Activated T-helper 9 cell treated with anti-CD3 and anti-CD28 coated beads, Interleukin-2, amount 50 U/mL, for 16 hours (primary cell): ENCODE data around the gene TTLL11.

Source experiments
- DNase-seq: peaks from one replicate; pipeline ENCODE4 v3.0.0-alpha.2; 2020; ENCODE audit warnings: low read depth

Gene TTLL11

DNA sequence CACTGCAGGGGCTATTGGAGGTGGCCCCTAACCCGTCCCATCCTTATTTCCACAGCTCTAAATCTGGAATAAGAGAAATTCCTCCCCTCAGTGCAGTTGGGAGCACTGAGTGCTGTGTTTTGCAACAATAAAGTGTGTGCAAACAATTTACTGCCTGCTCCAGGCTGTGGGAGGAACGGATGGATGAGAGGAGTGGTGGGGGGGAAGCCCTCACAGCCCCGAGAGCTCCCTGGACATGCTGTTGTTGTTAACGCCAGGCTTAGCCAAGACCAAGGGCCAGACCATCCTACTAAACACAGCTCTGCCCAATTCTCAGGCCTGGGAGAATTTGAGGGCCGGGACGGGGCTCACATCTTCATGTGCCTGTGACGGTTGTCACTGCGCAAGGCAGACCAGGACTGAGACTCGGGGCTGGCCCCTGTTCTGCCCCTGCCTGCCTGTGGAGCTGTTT, 241.4 kb downstream of the TTLL11 start:
- DNase-seq: no peak

- DNase-seq: no peak
These were observed 242.7 kb downstream of the TTLL11 start for GRCh38 chr9:121850366-121850765.

- no peak for DNase-seq
These were observed 243.6 kb downstream of the TTLL11 start for GRCh38 chr9:121849554-121849953.

GRCh38 chr9:121844562-121844961, 248.5 kb downstream of the TTLL11 start:
- no peak for DNase-seq

GRCh38 chr9:121844098-121844497, 249.0 kb downstream of the TTLL11 start:
- DNase-seq: no peak

GRCh38 chr9:121842612-121842978, 250.5 kb downstream of the TTLL11 start:
- DNase-seq: no peak

- no peak for DNase-seq
These were observed 251.1 kb downstream of the TTLL11 start for GRCh38 chr9:121841771-121842611.

DNA sequence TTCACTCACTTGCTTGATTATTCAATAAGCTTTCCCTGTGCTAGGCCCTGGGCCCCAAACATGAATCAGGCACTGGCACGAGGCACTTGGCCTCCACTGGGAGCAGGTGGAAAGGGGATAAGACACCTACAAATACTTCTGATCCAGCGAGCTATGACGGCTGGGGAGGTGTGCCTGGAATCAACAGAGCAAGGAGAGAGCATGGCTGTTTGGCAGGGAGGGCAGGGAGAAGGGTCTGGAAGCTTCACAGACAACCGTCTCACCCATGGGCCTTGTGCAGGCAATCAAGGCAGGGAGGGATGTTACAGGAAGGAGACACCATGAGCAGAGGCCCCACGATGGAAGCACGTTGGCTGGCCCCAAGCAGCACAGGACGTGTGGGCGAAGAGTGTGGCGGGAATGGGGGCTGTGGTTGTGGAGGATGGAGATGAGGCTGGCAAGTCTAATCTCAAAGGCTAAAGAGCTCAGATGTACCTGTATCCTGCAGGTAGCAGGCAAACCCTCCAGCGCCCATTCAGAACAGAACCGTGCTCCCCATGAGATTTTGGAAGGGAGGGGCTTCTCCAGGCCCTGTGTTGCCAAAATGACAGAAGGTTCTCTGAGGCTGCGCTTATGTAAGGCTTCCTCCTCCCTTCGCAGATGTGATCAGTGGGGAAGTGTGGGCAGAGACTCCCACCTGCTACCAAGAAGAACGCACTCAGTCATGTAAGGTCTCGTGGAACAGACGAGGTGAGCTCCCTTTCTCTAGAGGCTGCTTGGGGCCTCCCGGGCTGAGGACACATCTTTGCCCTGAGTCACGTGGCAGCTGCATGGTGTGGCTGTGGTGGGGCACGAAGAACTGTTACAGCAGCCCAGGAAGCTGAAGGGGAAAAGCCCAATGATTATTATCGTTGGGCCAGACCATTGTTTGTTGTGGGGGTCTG, 252.0 kb downstream of the TTLL11 start:
- DNase-seq: no peak

DNA sequence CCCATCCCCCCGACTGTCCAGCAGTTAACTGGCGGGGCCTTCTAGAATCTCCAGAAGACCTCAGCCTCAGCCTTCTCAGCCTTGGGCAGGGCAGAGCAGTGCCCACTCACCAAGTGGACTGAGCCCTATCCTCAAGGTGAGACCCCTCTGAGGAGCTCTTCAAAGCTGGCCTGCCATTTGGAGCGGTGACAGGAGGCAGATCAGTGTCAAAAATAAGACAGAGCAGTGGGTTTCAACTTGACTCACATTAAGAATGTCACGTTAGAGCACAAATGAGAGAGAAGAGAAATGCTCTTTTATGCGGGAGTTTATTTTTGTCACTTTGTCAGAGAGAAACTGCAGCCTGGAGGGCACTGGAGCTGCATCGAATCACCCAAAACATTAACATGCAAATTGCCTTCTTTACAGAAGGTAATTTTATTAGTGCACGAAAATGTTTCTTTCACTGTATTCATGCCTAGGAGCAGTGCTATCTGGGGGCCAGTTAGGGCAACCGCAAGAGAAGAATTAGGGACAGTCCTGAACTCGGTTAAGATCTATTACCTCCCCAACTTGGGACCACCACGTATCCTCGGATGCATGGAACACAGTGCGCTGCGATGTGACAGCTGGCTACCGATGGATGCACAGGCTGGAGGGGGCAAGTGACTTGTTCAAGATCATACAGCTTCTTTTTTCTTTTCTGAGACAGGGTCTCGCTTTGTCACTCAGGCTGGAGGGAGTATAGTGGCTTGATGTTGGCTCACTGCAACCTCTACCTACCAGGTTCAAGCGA, 253.2 kb downstream of the TTLL11 start:
- DNase-seq: no peak

GRCh38 chr9:121838746-121839669, 254.1 kb downstream of the TTLL11 start:
- DNase-seq: no peak

- no peak for DNase-seq
These were observed 255.8 kb downstream of the TTLL11 start for GRCh38 chr9:121837113-121837961.

DNA sequence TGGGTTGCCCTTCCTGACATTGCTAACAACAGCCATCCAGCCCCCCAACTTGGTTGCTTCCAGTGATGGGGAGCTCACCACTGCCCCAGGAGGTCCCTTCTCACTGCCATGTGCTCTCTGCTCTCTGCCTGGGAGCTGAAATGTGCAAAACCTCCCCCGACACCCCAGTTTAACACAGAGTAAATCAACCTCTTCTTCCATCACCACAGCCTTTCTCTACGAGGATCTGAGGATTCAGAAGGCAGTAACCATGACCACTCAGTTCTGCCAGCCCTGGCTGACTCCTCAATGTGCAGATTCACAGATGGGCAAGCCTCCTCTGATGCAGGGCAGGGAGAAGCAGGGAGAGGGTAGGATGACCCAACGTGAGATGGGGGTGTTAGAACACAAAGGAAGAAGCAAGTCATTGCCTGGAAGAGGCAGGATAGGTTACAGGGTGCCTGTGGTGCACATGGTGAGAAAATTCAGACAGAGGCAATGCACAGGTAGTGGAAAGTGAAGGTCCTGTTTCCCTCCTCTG, 256.7 kb downstream of the TTLL11 start:
- no peak for DNase-seq

DNA sequence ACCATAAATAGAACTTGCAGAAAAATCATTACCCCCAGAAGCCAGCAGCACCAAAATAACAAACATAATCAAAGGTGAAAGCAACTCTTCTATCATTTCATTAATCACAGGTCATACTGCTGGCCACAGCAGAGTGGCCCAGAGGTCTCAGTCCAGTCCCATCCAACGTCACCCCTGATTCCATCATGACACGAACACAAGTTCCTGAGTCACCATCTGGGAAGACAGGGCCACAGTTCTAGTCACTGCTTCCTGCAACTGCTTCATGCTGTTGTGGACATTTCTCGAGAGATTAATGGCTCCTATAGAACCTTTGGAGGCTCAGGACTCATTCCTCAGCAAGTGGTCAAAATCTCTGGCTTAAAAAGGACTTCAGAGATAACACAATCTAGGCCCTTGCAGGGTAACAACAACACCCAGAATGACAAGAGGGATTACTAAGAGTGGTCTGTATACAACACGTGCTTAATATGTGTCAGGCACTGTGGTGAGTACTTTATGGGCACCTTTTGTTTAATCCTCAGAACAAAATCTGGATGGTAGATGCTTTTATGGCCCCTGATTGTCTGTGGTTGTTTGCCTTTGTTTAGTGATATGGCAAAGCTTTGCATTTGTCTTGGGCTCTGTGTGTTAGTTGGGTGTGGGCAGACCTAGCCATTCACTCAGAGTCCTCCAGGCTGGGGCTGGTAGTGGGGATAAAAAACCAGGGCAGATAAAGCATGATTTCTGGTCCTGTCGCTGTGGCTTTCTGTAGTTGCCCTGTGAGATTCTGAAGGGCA, 257.3 kb downstream of the TTLL11 start:
- DNase-seq: no peak

GRCh38 chr9:121833061-121833460, 260.0 kb downstream of the TTLL11 start:
- no peak for DNase-seq

- DNase-seq: no peak
These were observed 261.2 kb downstream of the TTLL11 start for GRCh38 chr9:121831869-121832268.

- no peak for DNase-seq
These were observed 262.5 kb downstream of the TTLL11 start for GRCh38 chr9:121830441-121831140.

GRCh38 chr9:121827251-121827967, 265.7 kb downstream of the TTLL11 start:
- no peak for DNase-seq

DNA sequence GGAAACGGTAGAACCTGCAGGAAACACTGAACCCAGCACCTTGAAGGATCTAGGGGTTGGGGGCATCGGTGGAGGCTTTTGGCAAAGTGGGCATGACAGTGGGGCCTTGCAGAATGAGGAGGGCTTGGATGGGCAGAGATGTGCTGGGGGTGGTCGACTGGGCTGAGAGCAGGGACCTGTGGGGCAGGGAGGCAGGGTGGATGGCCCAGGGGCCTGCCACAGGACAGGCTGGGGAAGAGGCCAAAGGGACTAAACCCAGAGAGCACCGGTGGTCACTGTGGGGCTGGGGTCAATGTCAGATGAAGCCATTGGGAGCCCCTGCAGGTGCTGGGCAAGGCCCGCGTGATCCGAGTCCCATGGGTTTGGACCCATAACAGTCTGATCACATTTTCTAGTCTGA, 266.4 kb downstream of the TTLL11 start:
- DNase-seq: no peak
